CD4-positive, alpha-beta T cell treated with Interleukin-4 for 1 hour (primary cell): Measurements from ENCODE around the gene GALNT9.
"Not testable (repeated sequence)": the region's sequence is repeated elsewhere in the genome, so short reads cannot be mapped to it uniquely, and the experiment has no call there.

Experiments
- DNase-seq, 2 donors: peaks; one replicate each; pipeline ENCODE4 v3.0.0-alpha.2; 2020 to 2022

The GALNT9 gene

DNA sequence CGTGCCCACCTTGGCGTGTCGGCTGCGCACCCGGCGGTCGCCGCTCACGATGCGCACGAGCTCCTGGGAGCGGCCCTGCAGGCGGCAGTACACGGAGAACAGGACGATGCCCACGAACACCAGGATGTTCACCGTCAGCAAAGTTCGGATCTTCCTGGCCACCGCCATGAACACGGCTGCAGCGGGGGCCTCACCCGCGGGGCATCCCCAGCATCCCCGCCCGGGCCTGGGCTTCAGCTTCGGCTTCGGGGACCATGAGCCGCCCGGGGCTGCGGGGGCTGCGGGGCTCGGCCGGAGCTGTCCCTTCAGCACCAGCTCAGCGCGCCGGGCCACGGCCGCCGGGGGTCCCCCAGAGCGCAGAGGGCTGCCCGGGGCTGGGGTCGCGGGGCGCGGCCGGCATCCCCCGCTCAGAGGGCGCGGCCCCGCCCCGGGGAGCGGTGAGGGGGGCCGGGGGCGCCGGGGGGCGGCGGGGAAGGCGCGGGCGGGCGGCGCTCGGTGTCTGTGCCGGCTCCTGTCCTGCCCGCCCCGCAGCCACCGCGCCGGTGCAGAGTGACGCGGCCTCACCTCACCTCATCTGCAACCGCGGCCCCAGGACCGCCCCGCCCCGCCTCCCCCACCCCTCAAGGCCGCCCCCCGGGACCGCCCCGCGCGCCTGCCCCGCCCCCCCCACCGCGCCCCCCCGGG is at the start of gene GALNT9:
TSS of gene GALNT9 (minus strand) at position 554 of the 684 bp plus-strand sequence. CDS start at position 168, 386 bp downstream.
- DNase-seq = no peak

DNA sequence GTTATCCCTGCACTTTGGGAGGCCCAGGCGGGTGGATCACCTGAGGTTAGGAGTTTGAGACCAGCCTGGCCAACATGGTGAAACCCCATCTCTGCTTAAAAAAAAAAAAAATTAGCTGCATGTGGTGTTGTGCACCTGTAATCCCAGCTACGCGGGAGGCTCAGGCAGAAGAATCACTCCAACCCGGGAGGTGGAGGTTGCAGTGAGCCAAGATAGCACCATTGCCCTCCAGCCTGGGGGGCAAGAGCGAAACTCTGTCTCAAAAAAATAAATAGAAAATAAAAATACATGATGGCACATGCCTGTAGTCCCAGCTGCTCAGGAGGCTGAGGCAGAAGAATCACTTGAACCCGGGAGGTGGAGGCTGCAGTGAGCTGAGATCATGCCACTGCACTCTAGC is 49.7 kb upstream of the GALNT9 start:
- DNase-seq = not testable (repeated sequence)

DNA sequence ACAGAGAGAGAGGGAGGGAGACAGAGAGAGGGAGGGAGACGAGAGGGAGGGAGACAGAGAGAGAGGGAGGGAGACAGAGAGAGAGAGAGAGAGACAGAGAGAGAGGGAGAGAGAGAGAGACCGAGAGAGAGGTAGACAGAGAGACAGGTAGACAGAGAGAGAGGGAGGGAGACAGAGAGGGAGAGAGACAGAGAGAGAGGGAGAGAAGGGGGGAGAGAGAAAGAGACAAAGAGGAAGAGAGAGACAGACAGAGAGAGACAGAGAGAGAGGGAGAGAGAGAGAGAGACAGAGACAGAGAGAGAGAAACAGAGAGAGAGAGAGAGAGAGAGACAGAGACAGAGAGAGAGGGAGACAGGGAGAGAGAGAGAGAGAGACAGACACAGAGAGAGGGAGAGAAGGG is 47.8 kb upstream of the GALNT9 start:
- no peak for DNase-seq

DNA sequence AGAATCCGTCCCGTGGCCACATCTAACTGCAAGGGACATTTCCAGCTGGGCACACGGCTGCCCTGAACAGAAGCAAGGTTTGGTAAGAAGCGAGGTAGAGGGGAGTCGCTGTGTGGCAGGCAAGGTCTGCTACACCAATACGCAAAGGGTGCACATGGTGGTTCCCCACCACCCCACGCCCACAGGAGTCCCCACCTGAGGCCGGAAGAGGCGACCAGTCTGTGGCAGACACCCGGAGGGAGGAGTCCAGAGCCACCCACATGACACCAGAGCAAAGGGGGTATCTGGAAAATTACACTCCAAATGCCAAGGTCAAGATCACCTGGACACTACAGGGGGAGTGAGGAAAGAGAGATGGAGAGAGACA is 47.1 kb upstream of the GALNT9 start:
- no peak for DNase-seq

DNA sequence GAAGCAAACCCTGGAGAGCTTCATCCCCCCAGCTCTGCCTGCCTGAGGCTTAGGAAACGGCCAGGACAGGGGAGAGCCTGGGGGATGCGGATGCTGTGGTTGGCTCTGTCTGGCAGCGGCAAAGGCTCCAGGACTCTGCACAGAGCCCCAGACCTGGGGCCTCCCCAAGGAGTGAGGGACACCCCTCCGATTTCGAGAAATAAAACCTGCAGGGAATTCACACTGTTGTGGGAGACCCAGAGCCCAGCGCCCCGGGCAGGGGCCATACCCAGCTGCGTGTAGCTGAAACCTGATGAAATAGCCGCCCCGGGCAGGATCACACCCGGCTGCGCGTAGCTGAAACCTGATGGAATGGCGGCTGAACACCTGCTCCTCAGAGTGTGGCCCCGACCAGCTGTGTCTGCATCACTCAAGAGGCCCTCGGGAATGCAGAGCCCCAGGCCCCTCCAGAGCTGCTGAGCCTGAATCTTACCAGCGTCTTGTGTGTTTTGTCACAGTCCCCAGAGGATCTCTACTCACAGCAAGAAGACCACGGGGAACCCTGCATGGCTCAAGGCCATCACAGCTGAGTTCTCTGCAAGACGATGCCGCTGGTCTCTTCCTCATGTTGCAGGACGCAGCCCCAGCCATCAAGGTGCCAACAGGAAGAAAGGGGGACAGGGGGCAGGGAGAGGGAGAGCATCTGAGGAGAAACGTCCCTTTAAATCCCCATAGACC is 46.5 kb upstream of the GALNT9 start:
- DNase-seq = no peak

DNA sequence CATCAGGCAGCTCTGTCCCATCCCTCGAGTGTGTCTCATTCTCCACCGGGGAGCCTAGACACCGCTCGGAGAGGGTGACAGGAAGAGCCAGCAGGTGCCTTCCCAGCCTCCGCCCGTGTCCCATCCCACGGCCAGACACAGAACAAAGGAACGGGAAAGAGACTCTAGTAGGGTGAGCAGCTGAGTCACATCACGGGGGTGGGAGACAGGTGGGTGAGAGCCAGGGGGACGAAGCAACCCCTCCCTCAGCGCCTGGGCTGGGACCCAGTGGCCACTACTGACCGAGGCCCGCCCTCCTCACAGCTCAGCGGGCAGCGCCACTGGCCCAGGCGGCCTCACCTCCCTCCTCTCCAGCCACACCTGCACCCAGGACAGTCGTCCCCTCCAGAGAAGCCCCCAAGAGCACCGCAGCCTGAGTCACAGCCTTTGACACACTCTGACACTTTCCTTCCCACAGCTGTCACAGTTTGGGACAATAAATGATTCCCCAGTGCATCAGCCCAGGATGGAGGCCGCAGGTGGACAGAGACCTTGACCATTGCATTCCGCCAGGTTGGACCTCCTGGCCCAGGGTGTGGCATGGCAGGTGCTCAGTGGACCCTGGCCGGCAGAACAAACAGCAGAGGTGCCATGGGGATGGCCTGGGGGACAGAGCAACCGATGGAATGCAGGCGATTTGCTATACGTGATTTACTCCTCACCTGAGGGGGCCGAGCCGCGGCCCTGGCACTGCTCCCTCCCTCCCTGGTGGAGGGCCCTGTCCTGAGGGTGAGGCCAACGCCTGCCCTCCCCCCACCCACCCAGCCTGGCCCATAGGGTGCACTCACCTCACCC is 45.4 kb upstream of the GALNT9 start:
- DNase-seq = no peak

DNA sequence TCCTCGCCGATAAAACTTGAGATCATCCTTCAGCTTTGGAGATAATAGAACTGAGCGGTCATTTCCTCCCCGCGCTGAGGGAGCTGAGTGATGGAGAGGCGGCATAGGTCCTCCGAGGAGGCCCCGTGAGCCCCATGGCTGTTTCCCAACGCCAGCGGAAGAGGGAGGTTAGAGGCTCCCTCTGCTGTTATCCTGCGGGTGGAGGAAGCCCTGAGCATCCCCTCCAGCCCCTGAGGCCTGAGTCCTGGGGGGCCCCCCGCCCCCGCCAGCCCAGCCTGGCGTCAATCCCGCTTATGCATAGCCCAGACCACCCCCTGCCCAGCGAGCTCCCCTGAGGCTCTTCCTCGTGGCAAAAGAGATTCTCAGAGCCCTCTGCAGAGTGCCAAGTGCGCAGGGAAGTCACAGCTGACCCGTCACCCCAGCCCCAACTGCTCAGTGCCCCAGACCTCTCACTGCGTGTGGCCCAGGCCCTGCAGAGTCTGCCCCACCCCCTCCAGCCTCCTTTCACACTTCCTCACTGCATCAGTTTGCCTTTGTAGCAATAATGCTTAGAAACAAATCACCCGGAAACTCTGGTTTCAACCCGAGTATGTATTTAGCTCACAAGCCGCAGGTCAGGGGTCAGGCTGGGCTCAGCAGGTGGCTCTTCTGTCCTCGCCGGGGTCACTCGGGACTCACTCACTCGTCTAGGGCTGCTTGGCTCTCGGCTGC is 44.7 kb upstream of the GALNT9 start:
- DNase-seq = no peak

DNA sequence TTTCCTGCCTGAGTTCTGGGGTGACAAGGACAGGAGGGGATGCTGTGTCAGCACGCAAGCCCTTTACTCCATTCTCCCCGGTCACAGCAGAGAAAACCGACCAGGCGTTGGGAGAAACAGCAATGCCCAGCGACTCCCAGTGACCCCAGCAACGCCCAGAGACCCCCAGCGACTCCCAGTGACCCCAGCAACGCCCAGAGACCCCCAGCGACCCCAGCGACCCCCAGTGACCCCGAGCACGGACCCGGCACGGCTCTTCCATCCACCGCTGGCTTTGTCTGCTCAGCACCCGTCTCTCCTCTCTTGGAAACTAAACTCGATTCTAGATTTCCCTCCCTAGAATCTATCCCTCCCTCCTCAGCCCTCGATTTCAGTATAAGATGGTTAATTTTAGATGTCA is 38.5 kb upstream of the GALNT9 start:
- DNase-seq = no peak

DNA sequence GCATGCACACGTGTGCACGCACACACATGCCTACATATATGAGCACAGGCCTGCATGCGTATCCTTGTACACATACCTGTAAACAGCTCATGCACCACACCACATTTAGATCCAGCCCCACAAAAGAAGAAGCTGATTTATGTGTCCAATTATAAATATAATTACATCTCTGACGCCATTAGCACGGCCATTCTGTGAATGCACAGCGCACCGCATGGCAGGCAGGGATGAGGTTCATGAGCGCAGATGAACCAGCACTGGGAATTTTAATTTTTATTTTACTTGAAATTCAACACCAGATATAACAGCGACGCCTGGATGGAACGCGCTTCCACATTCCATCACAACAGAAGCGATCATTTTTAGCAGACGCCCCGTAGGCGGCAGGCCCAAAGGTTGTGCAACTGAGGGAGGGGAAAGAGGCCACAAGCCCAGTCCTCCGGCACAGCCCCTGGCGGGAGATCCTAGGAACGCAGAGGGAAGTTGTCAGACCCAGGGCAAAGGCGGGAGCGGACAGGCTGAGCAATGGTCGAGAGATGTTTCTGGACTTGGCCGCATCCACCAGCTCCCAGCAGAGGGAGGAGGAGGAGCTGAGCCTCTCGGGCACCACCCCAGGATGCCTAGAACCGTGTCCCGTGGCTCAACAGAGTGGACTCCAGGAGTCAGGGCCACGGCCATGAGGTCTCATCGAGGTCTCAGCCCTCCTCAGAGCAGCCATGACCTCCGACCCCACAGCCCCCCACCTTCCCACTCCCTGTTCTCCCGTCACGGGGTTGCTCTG is 37.9 kb upstream of the GALNT9 start:
- DNase-seq = no peak

DNA sequence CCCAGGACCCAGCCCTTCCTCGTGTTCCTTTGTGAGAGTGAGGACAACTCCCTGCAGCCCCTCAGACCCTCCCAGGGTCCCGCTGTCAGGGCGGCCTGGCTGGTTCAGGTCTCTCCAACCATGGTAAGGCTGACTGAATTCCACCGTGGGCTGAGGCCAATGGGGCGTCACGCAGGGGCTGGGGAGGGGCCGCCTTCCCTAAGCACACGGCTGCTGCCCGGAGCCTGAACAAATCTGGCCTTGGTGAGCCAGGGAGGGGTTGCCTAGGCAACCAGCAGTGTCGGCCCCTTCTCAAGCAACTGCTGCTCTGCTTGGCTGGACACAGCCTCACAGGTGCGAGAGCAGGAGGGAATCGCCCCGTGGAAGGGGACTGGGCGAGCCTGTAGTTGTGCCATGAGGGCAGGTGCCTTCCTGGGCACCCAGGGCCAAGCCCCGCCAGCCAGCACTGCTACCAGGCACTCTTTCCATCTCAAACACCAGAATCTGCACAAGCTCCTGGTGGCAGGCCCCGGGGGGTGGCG is 37.0 kb upstream of the GALNT9 start:
- no peak for DNase-seq

DNA sequence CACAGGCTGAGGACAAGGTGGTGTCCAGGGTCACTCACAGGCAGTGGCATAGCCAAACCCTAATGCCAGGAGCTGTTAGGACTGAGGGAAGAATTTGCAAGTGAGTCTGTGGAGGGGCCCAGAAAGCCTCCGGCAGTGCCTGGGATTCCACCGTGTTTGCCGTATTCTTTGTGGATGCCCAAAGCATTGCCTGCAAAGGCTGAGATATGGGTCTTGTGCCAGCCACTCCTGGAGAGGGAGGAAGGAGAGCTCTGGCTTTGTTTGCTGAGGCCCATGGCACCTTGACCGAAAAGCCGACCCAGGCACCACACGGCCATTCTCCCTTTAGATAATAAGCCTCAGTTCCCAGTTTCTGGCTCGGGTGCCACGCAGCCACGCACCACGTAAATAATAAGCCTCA is 35.8 kb upstream of the GALNT9 start:
- DNase-seq = no peak

DNA sequence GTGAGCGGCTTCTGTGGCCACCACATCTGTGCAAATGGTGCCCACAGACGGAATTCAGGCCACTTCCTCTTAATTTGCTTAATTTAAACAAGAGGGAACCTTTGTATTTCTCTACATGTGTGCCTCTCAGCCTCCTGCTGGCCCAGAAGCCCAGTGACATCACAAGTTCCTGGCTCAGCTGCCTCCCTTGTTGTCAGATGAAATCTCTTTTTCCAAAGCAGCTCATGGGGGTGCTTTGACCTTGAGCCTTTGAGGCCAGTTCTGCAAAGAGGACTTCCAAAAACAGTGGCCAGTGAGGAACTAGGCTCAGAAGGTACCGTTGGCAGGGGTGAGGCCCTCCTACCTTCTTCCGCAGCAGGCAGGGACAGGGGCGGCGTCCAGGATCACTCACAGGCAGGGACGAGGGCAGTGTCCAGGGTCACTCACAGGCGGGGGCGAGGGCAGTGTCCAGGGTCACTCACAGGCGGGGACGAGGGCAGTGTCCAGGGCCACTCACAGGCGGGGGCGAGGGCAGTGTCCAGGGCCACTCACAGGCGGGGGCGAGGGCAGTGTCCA is 35.0 kb upstream of the GALNT9 start:
- no peak for DNase-seq

DNA sequence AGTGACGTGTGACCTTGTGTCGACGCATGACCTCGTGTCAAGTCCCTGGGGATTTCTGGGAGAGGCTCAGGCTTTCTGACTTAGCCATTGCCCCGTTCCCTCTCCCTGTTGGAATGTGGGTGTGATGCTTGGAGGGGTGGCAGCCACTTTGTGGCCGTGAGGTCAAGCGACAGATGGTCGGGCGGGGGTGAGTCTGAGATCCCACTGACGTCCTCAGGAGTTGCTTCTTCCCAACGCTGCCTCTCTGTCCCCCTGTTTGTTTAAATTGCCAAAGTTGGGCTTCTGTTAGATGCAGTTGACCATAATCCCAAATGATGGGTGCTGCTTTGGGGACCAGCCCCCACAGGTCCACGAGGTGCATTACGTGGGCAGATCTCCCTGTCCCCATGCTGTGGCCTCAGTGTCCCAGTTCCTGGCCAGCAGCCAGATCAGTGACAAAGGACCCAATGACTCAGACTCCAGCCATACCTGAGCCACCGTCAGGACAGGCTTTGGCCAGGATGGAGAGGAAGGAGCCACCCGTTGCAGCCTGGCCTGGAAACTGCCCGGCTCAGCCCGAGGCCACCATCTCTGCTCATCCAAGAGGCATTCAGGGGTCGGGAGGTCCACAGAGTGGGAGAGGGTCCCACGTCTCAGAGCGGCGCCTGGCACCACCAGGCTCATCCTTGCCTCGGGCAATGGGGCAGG is 34.4 kb upstream of the GALNT9 start:
- no peak for DNase-seq

DNA sequence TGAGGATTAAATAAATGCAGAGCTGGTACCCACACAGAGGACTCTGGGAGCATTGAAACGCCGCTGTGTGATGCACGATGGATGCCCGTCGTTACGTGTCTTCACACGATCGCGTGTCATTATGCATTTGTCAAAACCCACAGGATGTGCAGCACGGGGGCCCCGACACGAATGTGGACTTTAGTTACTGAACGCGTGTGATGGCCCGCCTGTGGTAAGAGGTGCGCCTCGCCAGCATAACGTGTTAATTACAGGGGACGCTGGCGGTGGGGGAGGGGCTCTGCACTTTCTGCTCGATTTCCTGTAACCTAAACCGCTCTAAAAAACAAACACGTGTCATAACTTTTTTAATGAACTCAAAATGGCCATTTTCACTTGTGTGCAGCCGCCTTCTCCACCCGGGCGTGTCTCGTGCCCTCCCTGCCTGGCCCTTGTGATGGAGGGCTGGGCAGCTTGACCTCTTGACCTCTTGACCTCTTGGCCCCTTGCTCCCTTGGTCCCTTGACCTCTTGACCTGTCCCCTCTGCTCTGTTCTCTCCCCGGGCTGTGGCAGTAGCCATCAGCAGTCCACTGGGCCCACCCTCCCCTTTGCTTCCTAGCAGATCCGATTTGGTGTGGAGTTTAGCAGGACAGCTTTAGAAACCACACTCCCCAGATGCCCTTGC is 33.7 kb upstream of the GALNT9 start:
- DNase-seq = no peak

DNA sequence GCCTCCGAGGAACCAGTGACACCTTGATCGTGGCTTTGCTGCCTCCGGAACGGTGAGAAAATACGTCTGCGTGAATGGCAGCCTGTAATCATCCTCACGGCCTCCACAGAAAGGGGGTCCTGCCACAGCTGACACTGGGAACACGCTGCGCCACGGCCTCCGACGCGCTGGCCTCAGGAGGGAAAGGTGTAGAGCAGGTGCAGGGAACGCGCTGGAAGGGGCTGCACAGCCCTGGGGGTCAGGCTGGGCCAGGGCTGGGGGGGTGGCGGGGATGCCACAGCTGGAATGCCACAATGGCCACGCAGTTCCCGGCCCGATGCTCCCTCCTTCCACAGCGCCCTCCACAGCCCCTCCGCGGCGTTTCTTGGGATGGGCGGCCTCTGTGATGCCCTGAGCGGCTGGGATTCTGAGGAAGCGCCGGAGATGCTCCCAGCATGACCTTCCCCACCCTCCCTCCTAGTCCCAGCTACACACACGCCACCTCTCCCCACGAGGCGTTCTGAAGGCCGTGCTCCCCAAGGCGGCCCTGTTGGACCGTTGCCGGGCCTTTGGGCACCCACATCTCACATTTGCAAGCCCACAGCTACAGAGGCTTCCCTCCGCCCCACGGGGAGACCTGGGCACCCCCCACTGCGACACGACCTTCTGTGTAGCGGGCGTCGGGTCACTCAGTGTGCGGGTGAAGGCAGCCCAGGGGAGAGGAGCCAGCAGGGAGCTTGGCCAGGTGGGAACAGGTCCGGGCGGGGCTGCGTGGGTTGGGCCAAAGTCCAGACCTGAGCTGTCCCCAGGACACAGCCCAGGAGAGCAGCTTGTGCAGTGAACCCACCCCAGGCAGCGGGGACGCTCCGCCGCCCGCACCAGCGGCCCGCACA is 31.8 kb upstream of the GALNT9 start:
- DNase-seq = no peak

DNA sequence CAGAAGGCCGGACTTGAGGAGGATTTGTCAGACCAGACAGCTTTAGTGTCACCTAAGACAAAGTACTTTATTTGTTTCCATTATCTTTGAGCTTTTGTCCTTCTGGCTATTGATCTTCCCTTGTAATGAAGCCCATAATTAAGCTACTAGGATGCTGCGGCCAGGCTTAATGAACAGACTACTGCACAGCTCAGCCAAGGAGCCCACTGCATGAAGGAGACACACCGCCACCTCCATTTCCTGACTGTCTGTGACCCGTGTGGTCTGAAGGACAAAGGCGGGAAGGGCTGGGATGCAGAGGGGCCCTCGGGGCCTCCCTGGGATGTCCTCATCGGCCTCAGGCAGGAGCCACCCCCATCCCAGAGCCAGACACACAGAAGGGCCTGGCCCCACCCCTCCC is 31.0 kb upstream of the GALNT9 start:
- DNase-seq = no peak

DNA sequence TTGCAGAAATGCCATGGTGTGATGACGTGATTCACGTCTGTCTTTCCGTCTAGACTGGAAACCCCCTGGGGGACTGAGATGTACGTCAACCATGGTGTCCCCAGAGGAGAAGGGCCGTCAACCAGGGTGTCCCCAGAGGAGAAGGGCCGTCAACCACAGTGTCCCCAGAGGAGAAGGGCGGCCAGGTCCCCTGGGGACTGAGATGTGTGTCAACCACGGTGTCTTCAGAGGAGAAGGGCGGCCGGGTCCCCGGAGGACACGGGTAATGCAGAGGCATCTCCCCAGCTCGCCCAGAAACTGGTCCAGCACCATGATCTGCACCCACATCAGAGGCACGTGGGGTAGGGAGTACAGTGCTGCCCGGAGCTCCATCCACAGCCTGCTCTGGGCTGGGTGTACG is 30.6 kb upstream of the GALNT9 start:
- DNase-seq = no peak

DNA sequence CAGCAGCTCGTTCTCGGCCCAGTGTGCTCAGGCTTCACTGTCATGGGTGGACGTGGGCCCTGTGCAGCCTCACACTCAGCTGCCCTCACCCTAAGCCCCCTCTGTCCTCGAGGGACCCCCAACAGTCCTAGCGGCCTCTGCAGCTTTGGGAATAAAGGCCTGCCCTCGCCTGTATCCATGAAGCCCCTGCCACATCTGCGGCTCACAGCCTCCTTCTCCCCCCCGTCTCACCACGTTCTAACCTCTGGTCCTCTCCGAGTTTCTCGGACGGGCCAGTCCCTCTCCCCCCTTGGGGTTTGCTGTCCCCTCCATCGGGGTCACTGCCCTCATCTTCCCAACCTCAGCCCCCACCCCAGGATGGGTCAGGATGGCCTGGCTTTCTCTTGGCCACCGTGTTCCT is 30.2 kb upstream of the GALNT9 start:
- DNase-seq = no peak
